Frontal cortex (tissue), 4 donors: ENCODE results near the gene GGA1. TPM values are rescaled to one million over a fixed set of nuclear protein-coding genes. Genes with fewer than 3 reads are reported as not detected.
"Not testable (repeated sequence)": the region's sequence is repeated elsewhere in the genome, so short reads cannot be mapped to it uniquely, and the experiment has no call there.

Experiments
- DNase-seq, 2 donors: peaks; one replicate each; pipeline ENCODE4 v3.0.0; 2012; ENCODE audit warnings: low spot score in 2 of 2
- FAIRE-seq: peaks from 2 replicates; lab custom pipeline; 2012; peaks lifted over from hg19 to GRCh38; lab: Jason Lieb, UNC
- total RNA-seq: library from RNA; depleted of rRNA; stranded (reverse); fragments of >200 nt; gene quantifications from one replicate; pipeline ENCODE4 v1.2.3, GENCODE V29; 2014
- donor health status: control.
- donor health status: control.
- donor health status: control.

GGA1 gene
- total RNA-seq, 1 donor from 2014 or later = 34.2 TPM

DNA sequence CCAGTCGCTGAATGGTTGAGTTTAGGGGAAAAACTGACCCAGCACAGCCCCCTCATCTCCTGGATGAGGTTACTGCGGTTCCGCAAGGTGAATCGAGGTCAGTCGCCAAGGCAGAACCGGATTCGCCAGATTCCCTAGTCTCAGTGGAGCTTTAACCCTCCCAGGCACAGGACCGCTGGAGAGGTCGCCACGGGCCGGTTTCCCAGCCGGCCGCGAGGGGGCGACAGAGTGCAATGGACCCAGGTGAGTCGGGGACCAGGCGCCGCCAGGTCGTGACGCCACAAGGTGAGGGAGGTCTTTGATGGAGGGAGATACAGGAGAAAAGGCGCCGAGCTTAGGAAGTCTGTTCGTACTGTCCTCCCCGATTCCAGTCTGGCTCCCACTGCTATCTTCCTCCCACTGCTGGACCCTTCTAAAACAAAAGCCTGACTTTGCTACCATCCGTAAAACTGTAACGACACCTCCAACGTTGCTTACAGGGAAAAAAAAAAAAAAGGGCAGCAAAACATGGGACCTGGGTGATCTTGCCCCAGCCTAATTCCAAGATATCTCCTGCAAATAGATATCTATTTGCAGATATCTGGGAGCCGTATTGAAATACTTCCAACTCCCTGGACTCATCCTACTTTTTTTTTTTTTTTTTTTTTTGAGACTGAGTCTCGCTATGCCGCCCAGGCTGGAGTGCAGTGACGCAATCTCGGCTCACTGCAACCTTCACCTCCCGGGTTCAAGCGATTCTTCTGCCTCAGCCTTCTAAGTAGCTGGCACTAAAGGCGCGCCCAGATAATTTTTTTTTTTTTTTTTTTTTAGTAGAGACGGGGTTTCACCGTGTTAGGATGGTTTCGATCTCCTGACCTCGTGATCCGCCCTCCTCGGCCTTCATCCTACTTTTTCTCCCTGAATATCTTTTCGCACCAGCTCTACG, 1.4 kb upstream of the GGA1 start:
- FAIRE-seq = no peak
- DNase-seq = peak; percentile 66 to 79

DNA sequence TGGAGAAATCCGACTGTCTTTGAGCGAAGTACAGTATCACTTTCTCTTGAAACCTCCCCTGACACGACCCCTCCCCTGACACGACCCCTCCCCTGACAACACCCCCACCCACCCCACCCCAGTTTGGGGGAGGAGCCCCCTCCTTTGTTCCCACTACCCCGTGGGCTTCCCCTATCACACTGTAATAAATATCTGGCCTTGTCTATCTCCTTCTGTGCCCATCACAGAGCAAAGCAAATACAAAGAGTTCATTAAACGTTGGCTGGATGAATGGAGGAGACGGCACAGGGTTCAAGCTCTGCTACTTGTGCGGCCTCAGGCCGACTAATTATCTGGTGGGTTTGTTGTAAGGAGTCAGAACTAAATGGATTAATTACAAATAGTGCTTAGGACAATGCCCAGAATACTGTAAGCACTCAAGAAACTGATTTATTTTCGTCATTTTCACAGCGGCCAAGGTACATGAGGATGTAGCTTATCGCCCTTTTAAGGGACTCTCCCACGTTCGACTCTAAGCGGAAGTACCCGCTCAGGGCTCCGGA, 628 bp upstream of the GGA1 start:
- no peak for FAIRE-seq

DNA sequence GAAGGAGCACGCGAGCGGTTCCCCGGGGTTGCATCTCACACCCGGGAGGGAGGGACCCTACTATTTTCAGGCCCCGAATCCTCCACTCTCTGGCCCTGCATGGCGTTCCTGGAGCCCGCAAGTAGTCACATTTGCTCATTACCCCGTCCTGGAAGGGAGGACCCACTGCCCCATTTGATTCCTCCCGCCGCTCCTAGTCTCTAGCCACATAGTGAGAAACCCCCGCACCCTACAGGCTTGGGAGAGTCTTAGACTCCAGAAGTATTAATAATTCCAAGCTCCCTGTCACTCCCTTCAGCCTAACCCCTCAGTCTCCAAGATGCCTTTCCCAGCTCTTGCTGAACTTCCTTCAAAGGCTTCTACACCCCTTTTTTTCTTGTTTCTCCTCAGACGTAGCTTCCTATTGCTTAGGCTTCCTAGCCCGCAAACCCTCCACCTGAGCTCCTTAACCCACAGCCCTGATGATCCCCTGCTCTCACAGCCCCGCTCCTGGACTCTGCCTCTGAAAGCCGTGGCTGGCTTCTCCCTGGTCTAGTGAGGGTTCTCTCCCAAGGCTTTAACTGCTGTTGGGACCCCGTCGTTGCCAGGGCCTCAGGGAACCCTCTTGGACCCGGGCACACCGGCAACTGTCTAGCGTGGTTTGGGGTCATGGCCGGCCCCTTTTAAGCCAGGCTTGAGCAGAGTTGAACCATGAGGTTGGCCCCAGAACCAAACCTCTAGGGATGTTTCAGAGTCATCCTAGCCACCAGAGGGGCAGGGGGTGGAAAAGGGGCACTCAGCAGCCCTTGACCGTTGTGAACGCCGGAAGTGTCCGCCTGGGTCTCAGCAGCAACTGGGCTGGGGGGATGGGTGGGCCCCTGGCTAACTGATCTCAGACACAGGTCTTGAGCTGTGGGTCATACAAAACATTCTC, 862 bp downstream of the GGA1 start:
- DNase-seq (peak; percentile 16 to 38), FAIRE-seq (no peak)

More for the DNA sequence above, 628 bp upstream of the GGA1 start:
- no peak for DNase-seq

DNA sequence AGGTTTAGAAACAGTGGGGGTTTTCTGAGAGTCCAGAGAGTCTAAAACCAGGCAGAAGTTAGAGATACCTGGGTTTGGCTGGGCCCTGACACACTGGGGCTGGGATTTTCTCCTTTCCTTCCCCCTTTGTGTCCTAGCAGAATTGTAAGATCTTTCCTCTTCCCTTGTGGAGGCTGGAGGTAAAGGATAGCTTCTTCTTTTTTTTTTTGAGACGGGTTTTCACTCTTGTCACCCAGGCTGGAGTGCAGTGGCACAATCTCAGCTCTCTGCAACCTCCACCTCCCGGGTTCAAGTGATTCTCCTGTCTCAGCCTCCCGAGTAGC, 1.5 kb downstream of the GGA1 start:
- FAIRE-seq = not testable (repeated sequence)

DNA sequence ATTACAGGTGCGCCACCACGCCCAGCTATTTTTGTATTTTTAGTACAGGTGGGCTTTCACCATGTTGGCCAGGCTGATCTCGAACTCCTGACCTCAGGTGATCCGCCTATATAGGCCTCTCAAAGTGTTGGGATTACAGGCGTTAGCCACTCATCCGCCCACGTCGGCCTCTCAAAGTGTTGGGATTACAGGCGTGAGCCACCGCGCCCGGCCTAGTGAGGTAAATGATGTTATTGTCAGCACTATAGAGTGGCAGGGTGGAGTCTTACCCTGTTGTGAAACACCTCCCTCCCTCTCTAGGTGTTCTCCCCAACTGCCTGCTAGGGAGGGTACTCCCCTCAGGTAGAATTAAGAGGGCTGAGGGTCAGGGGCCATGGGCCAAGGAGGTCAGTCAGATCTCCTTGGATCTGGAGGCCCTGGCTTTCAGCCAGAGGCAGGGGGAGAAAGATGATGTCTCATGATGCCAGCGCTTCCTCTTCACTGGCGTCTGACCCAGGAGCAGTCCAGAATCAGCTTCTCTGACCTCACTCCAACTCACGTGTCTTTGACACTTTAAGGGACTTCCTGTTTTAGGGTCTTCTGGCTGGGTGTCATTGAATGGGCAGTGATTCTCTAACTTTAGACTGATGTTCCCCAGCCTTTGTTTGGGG, 2.0 kb downstream of the GGA1 start:
- DNase-seq = peak; percentile 12 to 29
- FAIRE-seq = no peak

More for the DNA sequence above, 1.5 kb downstream of the GGA1 start:
- DNase-seq = peak in 1 of 2 donors; percentile 19

DNA sequence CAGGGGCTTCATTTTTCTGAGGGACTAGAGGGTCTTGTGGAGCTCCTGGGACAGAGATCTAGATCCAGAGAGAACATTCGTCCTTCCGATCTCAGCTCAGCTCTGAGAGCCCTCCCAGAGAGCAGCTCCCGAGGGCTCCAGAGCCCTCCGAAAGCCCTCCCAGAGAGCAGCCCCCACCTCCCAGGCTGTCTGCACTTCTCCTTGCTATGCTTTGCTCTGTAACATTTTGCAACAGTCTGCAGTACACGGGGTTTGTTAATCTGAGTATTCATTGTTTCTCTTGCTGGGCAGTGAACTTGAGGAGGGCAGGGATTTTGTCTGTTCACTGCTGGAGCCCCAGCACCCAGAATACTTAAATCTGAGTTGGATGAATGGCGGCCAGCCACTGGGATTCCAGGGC, 2.6 kb downstream of the GGA1 start:
- DNase-seq (no peak), FAIRE-seq (no peak)

DNA sequence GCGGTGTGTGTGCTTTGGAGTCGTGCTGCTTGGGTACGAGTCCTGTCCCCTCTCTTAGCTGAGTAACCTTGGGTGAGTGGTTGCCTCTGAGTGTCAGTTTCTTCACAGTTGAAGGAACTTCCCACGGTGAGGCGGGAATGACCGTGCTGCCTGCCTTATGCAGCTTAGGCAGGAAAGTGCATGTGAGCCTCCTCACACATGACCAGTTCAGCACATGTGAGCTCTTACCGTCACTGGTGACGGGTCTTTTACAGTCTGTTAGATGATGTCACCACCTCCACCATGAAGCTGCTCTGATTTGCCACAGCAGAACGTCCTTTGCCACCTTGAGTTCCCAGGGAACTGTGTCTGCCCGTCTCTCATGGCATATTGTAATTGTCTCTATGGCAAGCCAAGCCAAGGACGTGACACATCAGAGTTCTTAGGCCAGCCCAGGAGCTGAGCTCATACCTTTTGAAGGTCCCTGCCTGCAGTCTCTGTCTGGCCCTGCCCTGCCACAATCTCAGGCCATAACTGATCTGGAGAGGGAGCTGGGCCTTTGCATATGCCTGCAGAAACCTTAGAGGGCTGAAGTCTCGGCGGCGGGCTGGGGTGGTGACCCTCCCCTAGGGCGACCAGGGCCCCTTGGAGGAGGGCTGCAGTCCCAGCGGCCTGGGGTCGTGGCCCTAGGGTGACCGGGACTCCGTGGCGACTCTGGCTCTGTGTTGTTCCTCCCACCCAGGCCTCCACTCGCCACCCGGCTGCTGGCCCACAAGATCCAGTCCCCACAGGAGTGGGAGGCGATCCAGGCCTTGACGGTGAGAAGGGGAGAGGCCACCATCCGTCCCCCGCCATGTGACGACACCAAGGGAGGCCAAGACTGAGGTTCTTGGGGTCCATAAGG, 7.8 kb downstream of the GGA1 start:
- DNase-seq (no peak), FAIRE-seq (no peak)

DNA sequence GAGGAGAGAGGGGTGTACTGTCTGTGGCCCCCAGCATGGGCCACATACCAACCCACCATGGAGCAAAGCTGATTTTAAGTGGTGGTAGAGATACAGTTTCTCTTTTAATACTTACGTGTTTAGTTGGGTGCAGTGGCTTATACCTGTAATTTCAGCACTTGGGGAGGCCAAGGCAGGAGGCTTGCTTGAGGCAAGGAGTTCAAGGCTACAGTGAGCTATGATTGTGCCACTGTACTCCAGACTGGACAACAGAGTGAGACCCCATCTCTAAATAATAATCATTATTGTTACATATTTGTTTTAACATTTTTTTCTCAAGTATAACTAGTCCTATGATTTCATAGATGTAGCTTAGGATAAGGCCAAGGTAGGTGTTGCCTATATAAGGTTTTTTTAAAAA, 8.8 kb downstream of the GGA1 start:
- FAIRE-seq (no peak), DNase-seq (no peak)

DNA sequence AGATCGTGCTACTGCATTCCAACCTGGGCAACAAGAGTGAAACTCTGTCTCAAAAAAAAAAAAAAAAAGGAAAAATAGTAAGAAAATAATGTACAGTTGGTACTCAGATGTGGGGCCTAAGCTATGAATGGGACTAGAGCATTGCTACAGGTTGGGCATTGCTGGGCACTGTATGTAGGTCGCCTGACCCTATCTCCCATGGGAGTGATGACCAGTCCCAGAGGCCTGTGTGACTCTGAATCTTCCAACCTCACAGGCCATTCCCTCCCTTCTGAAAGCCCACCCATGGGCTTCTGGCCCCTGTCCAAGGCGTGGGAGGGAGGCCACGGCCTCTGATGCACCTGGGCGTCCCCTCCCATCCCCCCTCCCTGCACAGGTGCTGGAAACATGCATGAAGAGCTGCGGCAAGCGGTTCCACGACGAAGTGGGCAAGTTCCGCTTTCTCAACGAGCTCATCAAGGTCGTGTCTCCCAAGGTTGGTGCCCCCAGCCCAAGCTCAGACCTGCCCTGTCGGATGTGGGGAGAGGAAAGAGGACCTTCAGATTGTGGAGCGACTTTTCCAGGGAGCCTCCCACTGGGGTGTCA, 9.5 kb downstream of the GGA1 start:
- no peak for FAIRE-seq

DNA sequence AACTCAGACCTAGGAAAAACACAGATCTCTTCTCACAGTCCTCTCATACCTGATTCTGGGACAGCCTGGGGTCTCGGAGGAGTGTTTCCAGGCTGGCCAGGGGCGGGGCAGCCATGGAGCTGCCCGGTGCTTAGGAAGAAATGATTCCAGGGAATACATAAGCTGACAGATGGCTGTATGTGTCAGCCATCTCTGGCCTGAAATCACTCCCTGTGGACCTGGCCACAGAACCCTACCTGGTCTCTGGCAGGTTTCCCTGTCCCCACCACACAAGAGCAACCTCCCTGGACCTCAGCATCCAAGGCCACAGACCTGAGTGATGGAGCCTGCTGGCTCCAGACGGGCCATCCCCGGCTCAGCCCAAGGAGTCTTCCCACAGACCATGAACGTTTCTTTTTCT, 10.0 kb downstream of the GGA1 start:
- FAIRE-seq = no peak
- no peak for DNase-seq

More for the DNA sequence above, 9.5 kb downstream of the GGA1 start:
- no peak for DNase-seq

DNA sequence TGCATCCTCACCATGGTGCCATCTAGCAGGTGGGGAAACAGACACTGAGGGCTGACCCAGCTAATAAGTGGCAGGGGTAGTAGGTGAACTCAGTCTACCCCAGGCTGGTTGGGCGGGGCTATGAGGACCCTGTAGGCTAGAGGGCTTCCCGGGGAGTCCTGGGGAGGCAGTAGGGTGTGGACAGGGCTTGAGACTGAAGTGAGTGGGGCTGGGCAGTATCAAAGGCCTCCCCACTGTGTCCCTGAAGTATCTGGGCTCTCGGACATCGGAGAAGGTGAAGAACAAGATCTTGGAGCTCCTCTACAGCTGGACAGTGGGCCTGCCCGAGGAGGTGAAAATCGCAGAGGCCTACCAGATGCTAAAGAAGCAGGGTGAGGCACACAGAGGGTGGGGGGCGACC, 11.4 kb downstream of the GGA1 start:
- no peak for FAIRE-seq
- no peak for DNase-seq

DNA sequence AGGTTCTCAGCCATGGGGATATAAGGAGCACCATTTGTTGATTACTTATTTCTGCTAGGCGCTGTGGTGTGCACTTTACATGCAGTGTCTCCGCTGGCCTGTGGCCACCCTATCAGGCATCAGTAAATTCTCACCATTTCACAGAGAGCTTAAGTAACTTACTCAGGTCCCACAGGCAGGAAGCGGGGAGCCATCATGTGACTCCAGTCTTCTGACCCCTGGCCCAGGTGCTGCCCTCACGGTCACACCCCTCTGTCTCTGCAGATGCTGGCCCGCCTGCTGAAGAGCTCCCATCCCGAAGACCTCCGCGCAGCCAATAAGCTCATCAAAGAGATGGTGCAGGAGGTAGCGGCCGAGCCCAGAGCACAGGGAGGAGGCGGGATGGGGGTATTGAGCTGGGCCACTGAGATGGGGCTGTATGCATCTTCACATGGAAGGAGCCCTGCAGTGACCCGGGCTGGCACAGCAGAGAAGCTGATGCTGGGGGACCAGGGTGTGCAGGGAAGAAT, 12.8 kb downstream of the GGA1 start:
- DNase-seq (no peak), FAIRE-seq (no peak)

DNA sequence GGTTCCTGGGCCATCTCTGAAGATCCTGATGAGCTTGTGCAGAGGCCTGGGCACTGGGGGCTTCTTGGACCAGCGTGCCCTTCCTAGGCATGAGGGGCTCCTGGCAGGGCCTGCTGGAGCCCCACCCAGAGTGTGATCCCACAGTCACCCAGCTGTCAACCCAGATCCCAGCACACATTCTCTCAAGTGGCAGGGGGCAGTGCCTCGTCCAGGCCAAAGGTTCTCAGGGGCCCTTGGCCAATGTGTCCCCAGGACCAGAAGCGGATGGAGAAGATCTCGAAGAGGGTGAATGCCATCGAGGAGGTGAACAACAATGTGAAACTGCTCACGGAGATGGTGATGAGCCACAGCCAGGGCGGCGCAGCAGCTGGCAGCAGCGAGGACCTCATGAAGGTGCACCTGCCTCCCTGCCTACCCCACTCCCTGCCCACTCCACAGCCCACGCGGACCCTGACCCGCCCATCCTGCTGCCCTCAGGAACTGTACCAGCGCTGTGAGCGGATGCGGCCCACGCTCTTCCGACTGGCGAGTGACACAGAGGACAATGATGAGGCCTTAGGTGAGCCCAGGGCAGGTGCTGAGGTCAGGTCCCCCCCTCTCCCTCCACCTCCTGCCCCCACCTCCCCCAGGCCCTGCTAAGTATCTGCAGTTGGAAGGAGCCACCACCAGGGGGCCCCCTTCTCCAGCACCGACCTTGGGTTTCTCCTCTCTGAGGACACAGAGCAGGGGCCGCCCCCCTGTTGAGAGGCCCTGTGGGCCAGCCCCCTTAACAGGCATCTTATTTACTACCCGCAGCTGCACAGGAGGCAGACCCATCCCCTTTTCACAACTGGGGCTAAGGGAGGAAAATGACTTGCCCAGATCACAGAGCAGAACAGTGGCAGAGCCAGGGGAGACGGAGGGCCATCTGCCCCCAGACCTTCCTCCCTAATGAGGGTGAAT, 14.7 kb downstream of the GGA1 start:
- peak in 1 of 2 donors; percentile 78 for DNase-seq
- no peak for FAIRE-seq

DNA sequence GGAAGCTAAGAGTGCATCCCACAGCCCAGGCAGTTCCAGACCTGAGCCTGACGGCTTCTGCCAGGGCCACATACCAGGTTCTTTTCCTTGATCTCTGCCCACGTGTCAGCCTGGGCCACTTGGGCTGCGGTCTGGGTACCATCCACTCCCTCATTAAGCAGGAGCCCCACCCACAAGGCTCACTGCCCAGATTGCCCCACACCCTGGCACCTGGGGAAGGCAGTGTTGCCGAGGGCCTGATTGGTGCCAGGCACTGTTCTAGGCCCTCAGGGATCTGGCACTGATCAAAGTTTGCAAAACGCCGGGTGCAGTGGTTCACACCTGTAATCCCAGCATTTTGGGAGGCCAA, 15.4 kb downstream of the GGA1 start:
- FAIRE-seq (no peak), DNase-seq (no peak)

DNA sequence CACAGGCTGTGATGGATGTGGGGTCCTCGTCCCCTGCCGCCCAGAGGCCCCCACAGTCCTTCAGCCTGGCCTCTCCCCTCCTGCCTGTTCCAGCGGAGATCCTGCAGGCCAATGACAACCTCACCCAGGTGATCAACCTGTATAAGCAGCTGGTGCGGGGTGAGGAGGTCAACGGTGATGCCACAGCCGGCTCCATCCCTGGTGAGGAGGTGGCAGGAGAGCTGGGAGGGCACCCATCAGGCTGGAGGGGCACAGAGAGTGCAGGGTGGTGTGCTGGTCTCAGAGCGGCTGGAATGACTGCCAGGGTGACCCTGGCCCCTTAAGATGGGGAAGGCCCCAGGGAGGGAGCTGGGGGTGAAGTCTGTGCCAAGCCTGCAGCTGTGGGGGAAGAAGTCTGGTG, 16.2 kb downstream of the GGA1 start:
- FAIRE-seq (no peak), DNase-seq (no peak)

DNA sequence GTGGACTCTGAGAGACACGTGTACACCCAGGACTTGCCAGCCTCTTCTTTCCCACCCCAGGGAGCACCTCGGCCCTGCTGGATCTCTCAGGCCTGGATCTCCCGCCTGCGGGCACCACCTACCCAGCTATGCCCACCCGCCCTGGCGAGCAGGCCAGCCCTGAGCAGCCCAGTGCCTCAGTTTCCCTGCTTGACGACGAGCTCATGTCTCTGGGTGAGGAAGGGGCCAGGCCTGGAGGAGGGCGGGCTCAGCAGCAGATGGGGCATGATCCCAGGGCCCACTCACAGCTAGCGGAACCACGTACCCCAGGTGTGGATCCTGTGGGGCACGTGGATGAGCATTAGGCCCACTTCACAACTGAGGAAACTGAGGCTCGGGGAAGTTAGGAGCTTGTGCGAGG, 17.1 kb downstream of the GGA1 start:
- FAIRE-seq (no peak), DNase-seq (no peak)

DNA sequence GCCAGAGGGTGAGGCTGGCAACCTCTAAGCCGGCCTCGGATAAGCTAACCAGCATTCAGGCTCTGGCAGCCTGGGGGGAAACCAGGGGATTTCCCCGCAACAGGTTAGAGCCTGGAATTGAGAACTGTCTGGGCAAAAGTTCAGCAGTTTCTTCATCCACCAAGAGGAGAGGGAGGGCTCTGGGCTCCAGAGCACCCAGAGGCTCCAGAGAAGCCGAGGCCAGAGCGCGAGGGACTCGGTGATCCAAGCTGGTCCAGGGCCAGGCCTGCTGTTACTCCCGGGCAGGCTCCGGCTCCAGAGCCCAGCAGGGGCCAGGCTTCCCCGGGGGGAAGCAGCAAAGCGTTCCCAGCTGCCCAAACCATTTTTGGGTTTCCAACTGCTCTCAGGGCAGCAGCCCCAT, 17.5 kb downstream of the GGA1 start:
- FAIRE-seq (no peak), DNase-seq (no peak)
